Dendritic cell treated with granulocyte-macrophage colony-stimulating factor and Interleukin-4, amounts not matched to agents 40 ng/mL and 50 ng/mL, for 4 days (primary cell): ENCODE measurements around the gene PLXDC1.

ENCODE experiments used
- H3K27ac Mint-ChIP-seq: one replicate; pipeline ENCODE4 v1.8.0; 2022; ENCODE audit warnings: mild to moderate bottlenecking, mixed read lengths
- H3K27me3 Mint-ChIP-seq: one replicate; pipeline ENCODE4 v1.8.0; 2022; ENCODE audit warnings: mild to moderate bottlenecking, mixed read lengths
- H3K36me3 Mint-ChIP-seq: one replicate; pipeline ENCODE4 v1.8.0; 2022; ENCODE audit warnings: low read depth, mixed read lengths
- H3K4me1 Mint-ChIP-seq: one replicate; pipeline ENCODE4 v1.8.0; 2022; ENCODE audit warnings: low read depth, mixed read lengths
- H3K4me3 Mint-ChIP-seq: one replicate; pipeline ENCODE4 v1.8.0; 2022; ENCODE audit warnings: mild to moderate bottlenecking, moderate library complexity, mixed read lengths
- H3K9me3 Mint-ChIP-seq: one replicate; pipeline ENCODE4 v1.8.0; 2022; ENCODE audit warnings: mixed read lengths
- intact Hi-C: fragments of 100-400 bp; cut with micrococcal nuclease; formaldehyde crosslinking; loops from one replicate; pipeline ENCODE4 v1.15.0; 2022

PLXDC1 gene

DNA sequence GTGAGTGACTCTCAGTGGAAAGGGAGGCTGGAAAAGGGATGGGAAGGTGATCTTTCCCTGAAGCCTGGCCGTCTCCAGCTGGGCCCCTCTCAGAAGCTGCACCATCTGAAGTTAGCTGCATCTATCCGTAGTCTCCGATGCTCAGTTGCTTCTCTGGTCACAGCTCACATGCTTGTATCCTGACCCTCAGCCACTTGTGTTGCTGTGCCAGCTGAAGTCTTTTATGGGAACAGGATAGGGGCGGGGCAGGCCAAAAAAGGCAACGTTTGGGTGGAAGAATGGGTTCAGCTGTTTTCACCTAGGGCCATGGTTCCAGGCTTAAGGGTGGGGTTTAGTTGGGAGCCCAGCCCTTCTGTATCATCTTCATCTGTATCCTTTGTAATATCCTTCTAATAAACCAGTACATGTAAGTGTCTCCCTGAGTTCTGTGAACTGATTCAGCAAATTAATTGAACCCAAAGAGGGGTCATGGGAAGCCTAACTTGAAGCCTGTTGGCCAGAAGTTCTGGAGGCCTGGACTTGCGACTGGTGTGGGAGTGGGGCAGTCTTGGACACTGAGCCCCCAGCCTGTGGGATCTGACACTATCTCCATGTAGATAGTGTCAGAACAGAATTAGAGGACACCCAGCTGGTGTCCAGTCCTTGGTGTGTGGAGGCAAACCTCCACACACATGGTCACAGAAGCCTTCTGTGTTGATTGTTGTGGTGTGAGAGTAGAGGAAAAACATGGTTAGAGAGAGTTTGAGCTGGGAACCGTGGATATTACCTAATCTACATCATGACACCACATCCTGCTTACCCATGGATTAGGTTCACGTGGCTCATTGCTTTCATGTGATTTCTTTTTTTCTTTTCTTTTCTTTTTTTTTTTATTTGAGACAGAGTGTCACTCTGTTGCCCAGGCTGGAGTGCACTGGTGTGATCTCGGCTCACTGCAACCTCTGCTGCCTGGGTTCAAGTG lies 135.0 kb downstream of the PLXDC1 start:
- Mint-ChIP-seq H3K27ac (peak overlapping the region; percentile 78), H3K9me3 (no peaks in the 10 kb centered on the region), H3K27me3 (peaks cover 2% of the 10 kb centered on the region), H3K4me1 (peaks cover 50% of the 10 kb centered on the region), H3K4me3 (no peak overlapping the region), H3K36me3 (no peaks in the 10 kb centered on the region)
- intact Hi-C loops: loop anchor here (5.0 kb wide), 1 partner anchor 34 kb away; no protein-coding TSS in a partner anchor

DNA sequence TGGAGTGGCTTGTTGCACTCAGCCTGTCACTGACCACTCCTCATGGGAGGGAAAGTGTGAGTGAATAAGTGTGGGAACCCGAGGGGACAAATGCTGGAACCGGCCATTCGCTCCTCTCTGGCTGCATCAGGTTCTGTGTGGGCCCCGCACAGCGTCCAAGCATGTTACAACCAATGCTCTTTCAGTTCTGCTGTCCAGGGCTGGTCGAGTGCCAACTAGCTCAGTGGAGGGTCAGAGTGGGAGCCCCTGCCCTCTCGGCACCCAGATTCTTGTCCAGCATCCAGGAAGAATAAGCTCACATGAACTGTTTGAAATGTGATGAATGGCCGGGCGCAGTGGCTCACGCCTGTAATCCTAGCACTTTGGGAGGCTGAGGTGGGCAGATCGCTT lies 135.9 kb downstream of the PLXDC1 start:
- H3K4me3 Mint-ChIP-seq: no peak overlapping the region
- no peaks in the 10 kb centered on the region for H3K9me3 Mint-ChIP-seq
- peaks cover 50% of the 10 kb centered on the region for H3K4me1 Mint-ChIP-seq
- H3K27ac Mint-ChIP-seq: peak overlapping the region; percentile 53
- intact Hi-C loops: loop anchor here (5.0 kb wide), 1 partner anchor 33 kb away; no protein-coding TSS in a partner anchor
- peaks cover 2% of the 10 kb centered on the region for H3K27me3 Mint-ChIP-seq
- H3K36me3 Mint-ChIP-seq: no peaks in the 10 kb centered on the region

DNA sequence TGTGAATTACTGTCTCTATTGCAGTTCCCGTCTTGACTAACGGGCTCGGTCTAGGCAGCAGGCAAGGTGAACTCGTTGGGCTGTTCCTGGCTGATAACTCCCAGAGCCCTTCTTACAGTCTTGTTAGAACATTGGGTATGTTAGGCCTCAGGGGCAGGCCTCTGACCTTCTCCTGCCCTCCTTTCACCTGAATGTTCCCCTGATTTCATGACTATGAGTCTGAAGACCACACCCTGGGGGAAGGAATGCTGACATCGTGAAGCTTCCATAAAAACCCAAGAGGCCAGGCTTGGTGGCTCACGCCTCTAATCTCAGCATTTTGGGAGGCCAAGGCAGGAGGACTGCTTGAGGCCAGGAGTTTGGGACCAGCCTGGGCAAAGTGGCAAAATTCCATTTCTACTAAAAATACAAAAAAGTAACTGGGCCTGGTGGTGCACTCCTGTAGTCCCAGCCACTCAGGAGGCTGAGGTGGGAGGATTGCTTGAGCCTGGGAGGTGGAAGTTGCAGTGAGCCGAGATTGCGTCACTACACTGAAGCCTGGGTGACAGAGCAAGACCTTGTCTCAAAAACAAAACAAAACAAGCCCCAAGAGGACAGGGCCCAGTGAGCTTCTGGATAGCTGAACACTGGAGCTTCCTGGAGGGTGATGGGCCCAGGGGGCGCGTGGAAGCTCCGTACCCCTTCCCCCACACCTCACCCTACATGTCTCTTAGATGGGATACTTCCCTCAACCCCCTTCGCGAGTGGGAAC lies 136.5 kb downstream of the PLXDC1 start:
- Mint-ChIP-seq H3K4me1 (peaks cover 50% of the 10 kb centered on the region), H3K4me3 (no peak overlapping the region), H3K9me3 (no peaks in the 10 kb centered on the region), H3K27me3 (peaks cover 2% of the 10 kb centered on the region), H3K36me3 (no peaks in the 10 kb centered on the region), H3K27ac (peak overlapping the region; percentile 53)
- intact Hi-C loops: loop anchor here (5.0 kb wide), 1 partner anchor 33 kb away; no protein-coding TSS in a partner anchor

DNA sequence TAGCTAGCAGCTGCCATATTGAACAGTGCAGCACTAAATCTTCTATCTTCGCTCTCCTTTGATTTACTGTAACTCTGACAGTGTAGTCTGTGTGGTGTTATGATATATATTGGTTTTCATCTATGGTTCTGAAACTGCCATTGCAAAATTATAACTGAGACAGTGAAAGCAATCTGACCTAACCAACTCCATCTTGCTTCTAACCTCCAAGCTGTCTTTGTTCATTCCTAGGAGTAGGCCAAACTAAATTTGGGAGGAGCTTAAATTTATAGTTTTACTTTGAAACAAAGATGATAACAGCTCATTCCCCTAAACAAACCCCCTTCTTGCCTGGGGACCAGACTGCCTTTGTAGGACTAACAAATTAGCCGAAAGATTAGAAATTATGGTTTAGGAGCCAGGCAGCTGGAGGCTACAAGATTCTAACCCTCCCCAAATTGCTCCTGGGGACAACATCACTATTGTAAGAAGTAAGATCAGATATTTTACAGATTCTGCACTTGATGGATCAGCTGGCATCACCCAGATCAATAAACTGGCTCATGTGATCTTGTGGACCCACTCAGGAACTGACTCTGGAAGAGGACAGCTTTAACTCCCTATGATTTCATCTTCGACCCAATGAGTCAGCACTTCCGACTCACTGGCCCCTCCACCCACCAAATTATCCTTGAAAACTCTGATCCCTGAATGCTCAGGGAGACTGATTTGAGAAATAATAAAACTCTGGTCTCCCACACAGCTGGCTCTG lies 137.2 kb downstream of the PLXDC1 start:
- Mint-ChIP-seq H3K27me3 (peaks cover 2% of the 10 kb centered on the region), H3K27ac (peak overlapping the region; percentile 53), H3K36me3 (no peaks in the 10 kb centered on the region), H3K4me1 (peaks cover 50% of the 10 kb centered on the region), H3K9me3 (no peaks in the 10 kb centered on the region), H3K4me3 (no peak overlapping the region)
- intact Hi-C loops: no loop called here
